ENCODE results near the gene ILKAP.

Gene ILKAP

GRCh38 chr2:238125127-238125885 lies 78.2 kb downstream of the ILKAP start:
- ChIA-PET CTCF (interaction anchor here (0.7 kb wide), 1 partner anchor 80 kb away, joined by 3 read pairs; no protein-coding TSS in a partner anchor), POLR2A (no interaction called here)
- H3K9me3 ChIP-seq (ENCODE audit: control extremely low read depth in 1 of 5, control insufficient read depth in 4 of 5, insufficient read depth in 2 of 5, low read depth in 1 of 5, low read length in 4 of 5), result no peaks in the 10 kb centered on the region
- peaks cover 0 to 2% (median 0%) of the 10 kb centered on the region in 4 experiments for H3K4me1 ChIP-seq (ENCODE audit: control extremely low read depth in 1 of 4, control insufficient read depth in 4 of 4, insufficient read depth in 4 of 4, low read length in 3 of 4)
- 97% methylated on average over 14 of the region's 20 CpGs for WGBS (ENCODE audit: insufficient coverage)
- H3K27ac ChIP-seq (ENCODE audit: insufficient read depth in 1 of 2, low read depth in 1 of 2, low read length in 2 of 2, poor library complexity in 1 of 2, severe bottlenecking in 2 of 2), result no peak overlapping the region
- no peak overlapping the region for H3K4me3 ChIP-seq (ENCODE audit: control insufficient read depth in 1 of 7, extremely low read depth in 1 of 7, insufficient read depth in 4 of 7, low read depth in 2 of 7, low read length in 6 of 7)
- H3K27me3 ChIP-seq (replicated peaks in 2 of 5; ENCODE audit: control insufficient read depth in 4 of 5, insufficient read depth in 5 of 5, low read length in 4 of 5), result peaks cover 0 to 2% (median 0%) of the 10 kb centered on the region in 5 experiments
- DNase-seq, result no peak
- no peaks in the 10 kb centered on the region for H3K36me3 ChIP-seq (ENCODE audit: control insufficient read depth in 4 of 4, insufficient read depth in 4 of 4, low read length in 3 of 4)

- peaks cover 0 to 8% (median 0%) of the 10 kb centered on the region in 5 experiments for H3K27me3 ChIP-seq (replicated peaks in 2 of 5; ENCODE audit: control insufficient read depth in 4 of 5, insufficient read depth in 5 of 5, low read length in 4 of 5)
- H3K4me1 ChIP-seq (ENCODE audit: control extremely low read depth in 1 of 4, control insufficient read depth in 4 of 4, insufficient read depth in 4 of 4, low read length in 3 of 4), result peaks cover 0 to 2% (median 0%) of the 10 kb centered on the region in 4 experiments
- CTCF ChIA-PET, result interaction anchor here (0.7 kb wide), 1 partner anchor 79 kb away, joined by 3 read pairs; no protein-coding TSS in a partner anchor
- 95% methylated on average over 16 of the region's 19 CpGs for WGBS (ENCODE audit: insufficient coverage)
- H3K27ac ChIP-seq (ENCODE audit: insufficient read depth in 1 of 2, low read depth in 1 of 2, low read length in 2 of 2, poor library complexity in 1 of 2, severe bottlenecking in 2 of 2), result no peak overlapping the region
- DNase-seq, result no peak
- H3K9me3 ChIP-seq (ENCODE audit: control extremely low read depth in 1 of 5, control insufficient read depth in 4 of 5, insufficient read depth in 2 of 5, low read depth in 1 of 5, low read length in 4 of 5), result no peaks in the 10 kb centered on the region
- POLR2A ChIA-PET, result no interaction called here
- no peak overlapping the region for H3K4me3 ChIP-seq (ENCODE audit: control insufficient read depth in 1 of 7, extremely low read depth in 1 of 7, insufficient read depth in 4 of 7, low read depth in 2 of 7, low read length in 6 of 7)
- H3K36me3 ChIP-seq (ENCODE audit: control insufficient read depth in 4 of 4, insufficient read depth in 4 of 4, low read length in 3 of 4), result no peaks in the 10 kb centered on the region
These were observed 78.9 kb downstream of the ILKAP start for GRCh38 chr2:238124488-238125126.

- Histone ChIP-seq H3K27ac (ENCODE audit: insufficient read depth in 1 of 2, low read depth in 1 of 2, low read length in 2 of 2, poor library complexity in 1 of 2, severe bottlenecking in 2 of 2) (no peak overlapping the region), H3K36me3 (ENCODE audit: control insufficient read depth in 4 of 4, insufficient read depth in 4 of 4, low read length in 3 of 4) (no peaks in the 10 kb centered on the region), H3K27me3 (replicated peaks in 2 of 5; ENCODE audit: control insufficient read depth in 4 of 5, insufficient read depth in 5 of 5, low read length in 4 of 5) (peaks cover 0 to 13% (median 0%) of the 10 kb centered on the region in 5 experiments), H3K4me1 (ENCODE audit: control extremely low read depth in 1 of 4, control insufficient read depth in 4 of 4, insufficient read depth in 4 of 4, low read length in 3 of 4) (peaks cover 0 to 2% (median 0%) of the 10 kb centered on the region in 4 experiments), H3K9me3 (ENCODE audit: control extremely low read depth in 1 of 5, control insufficient read depth in 4 of 5, insufficient read depth in 2 of 5, low read depth in 1 of 5, low read length in 4 of 5) (no peaks in the 10 kb centered on the region), H3K4me3 (ENCODE audit: control insufficient read depth in 1 of 7, extremely low read depth in 1 of 7, insufficient read depth in 4 of 7, low read depth in 2 of 7, low read length in 6 of 7) (no peak overlapping the region)
- DNase-seq, result no peak
- ChIA-PET POLR2A (no interaction called here), CTCF (no interaction called here)
- 94% methylated on average over 13 of the region's 14 CpGs for WGBS (ENCODE audit: insufficient coverage)
These were observed 79.5 kb downstream of the ILKAP start for GRCh38 chr2:238123991-238124470.

GRCh38 chr2:238123218-238123971 lies 80.1 kb downstream of the ILKAP start:
- POLR2A ChIA-PET, result no interaction called here
- peaks cover 0 to 2% (median 0%) of the 10 kb centered on the region in 4 experiments for H3K4me1 ChIP-seq (ENCODE audit: control extremely low read depth in 1 of 4, control insufficient read depth in 4 of 4, insufficient read depth in 4 of 4, low read length in 3 of 4)
- no peaks in the 10 kb centered on the region for H3K9me3 ChIP-seq (ENCODE audit: control extremely low read depth in 1 of 5, control insufficient read depth in 4 of 5, insufficient read depth in 2 of 5, low read depth in 1 of 5, low read length in 4 of 5)
- H3K27me3 ChIP-seq (replicated peaks in 2 of 5; ENCODE audit: control insufficient read depth in 4 of 5, insufficient read depth in 5 of 5, low read length in 4 of 5), result peaks cover 0 to 18% (median 0%) of the 10 kb centered on the region in 5 experiments
- no peak overlapping the region for H3K4me3 ChIP-seq (ENCODE audit: control insufficient read depth in 1 of 7, extremely low read depth in 1 of 7, insufficient read depth in 4 of 7, low read depth in 2 of 7, low read length in 6 of 7)
- no peak for DNase-seq
- no peak overlapping the region for H3K27ac ChIP-seq (ENCODE audit: insufficient read depth in 1 of 2, low read depth in 1 of 2, low read length in 2 of 2, poor library complexity in 1 of 2, severe bottlenecking in 2 of 2)
- H3K36me3 ChIP-seq (ENCODE audit: control insufficient read depth in 4 of 4, insufficient read depth in 4 of 4, low read length in 3 of 4), result no peaks in the 10 kb centered on the region
- CTCF ChIA-PET, result no interaction called here
- 86% methylated on average over 18 of the region's 22 CpGs for WGBS (ENCODE audit: insufficient coverage)

GRCh38 chr2:238122287-238123217 lies 80.9 kb downstream of the ILKAP start:
- DNase-seq, result no peak
- peaks cover 0 to 25% (median 0%) of the 10 kb centered on the region in 5 experiments for H3K27me3 ChIP-seq (replicated peaks in 2 of 5; ENCODE audit: control insufficient read depth in 4 of 5, insufficient read depth in 5 of 5, low read length in 4 of 5)

GRCh38 chr2:238121511-238122286 lies 81.8 kb downstream of the ILKAP start:
- ChIA-PET CTCF (no interaction called here), POLR2A (no interaction called here)
- no peak for DNase-seq
- Histone ChIP-seq H3K9me3 (ENCODE audit: control extremely low read depth in 1 of 5, control insufficient read depth in 4 of 5, insufficient read depth in 2 of 5, low read depth in 1 of 5, low read length in 4 of 5) (no peaks in the 10 kb centered on the region), H3K36me3 (ENCODE audit: control insufficient read depth in 4 of 4, insufficient read depth in 4 of 4, low read length in 3 of 4) (no peaks in the 10 kb centered on the region), H3K4me1 (ENCODE audit: control extremely low read depth in 1 of 4, control insufficient read depth in 4 of 4, insufficient read depth in 4 of 4, low read length in 3 of 4) (no peaks in the 10 kb centered on the region), H3K27ac (ENCODE audit: insufficient read depth in 1 of 2, low read depth in 1 of 2, low read length in 2 of 2, poor library complexity in 1 of 2, severe bottlenecking in 2 of 2) (no peak overlapping the region), H3K4me3 (ENCODE audit: control insufficient read depth in 1 of 7, extremely low read depth in 1 of 7, insufficient read depth in 4 of 7, low read depth in 2 of 7, low read length in 6 of 7) (no peak overlapping the region), H3K27me3 (replicated peaks in 2 of 5; ENCODE audit: control insufficient read depth in 4 of 5, insufficient read depth in 5 of 5, low read length in 4 of 5) (peaks cover 0 to 27% (median 0%) of the 10 kb centered on the region in 5 experiments)
- 93% methylated on average over 25 of the region's 27 CpGs for whole genome bisulfite sequencing (ENCODE audit: insufficient coverage)

More at GRCh38 chr2:238122287-238123217, 80.9 kb downstream of the ILKAP start:
- H3K4me1 ChIP-seq (ENCODE audit: control extremely low read depth in 1 of 4, control insufficient read depth in 4 of 4, insufficient read depth in 4 of 4, low read length in 3 of 4), result peaks cover 0 to 2% (median 0%) of the 10 kb centered on the region in 4 experiments
- no peaks in the 10 kb centered on the region for H3K9me3 ChIP-seq (ENCODE audit: control extremely low read depth in 1 of 5, control insufficient read depth in 4 of 5, insufficient read depth in 2 of 5, low read depth in 1 of 5, low read length in 4 of 5)
- no peak overlapping the region for H3K27ac ChIP-seq (ENCODE audit: insufficient read depth in 1 of 2, low read depth in 1 of 2, low read length in 2 of 2, poor library complexity in 1 of 2, severe bottlenecking in 2 of 2)
- WGBS (ENCODE audit: insufficient coverage), result 96% methylated on average over 26 of the region's 29 CpGs
- H3K4me3 ChIP-seq (ENCODE audit: control insufficient read depth in 1 of 7, extremely low read depth in 1 of 7, insufficient read depth in 4 of 7, low read depth in 2 of 7, low read length in 6 of 7), result no peak overlapping the region
- CTCF ChIA-PET, result no interaction called here
- POLR2A ChIA-PET, result no interaction called here
- no peaks in the 10 kb centered on the region for H3K36me3 ChIP-seq (ENCODE audit: control insufficient read depth in 4 of 4, insufficient read depth in 4 of 4, low read length in 3 of 4)
